GM18907 (cell line): Measurements from ENCODE around the gene ADGRL3.

Experiments
- ATAC-seq: cut with Tn5 transposase; IDR thresholded peaks from one replicate; pipeline ENCODE4 v1.9.1; 2021; ENCODE audit warnings: mild to moderate bottlenecking, moderate library complexity; ENCODE audit not compliant: unreplicated experiment

ADGRL3 gene

GRCh38 chr4:61770456-61770855 is 570.3 kb downstream of the ADGRL3 start:
- no peak for ATAC-seq

DNA sequence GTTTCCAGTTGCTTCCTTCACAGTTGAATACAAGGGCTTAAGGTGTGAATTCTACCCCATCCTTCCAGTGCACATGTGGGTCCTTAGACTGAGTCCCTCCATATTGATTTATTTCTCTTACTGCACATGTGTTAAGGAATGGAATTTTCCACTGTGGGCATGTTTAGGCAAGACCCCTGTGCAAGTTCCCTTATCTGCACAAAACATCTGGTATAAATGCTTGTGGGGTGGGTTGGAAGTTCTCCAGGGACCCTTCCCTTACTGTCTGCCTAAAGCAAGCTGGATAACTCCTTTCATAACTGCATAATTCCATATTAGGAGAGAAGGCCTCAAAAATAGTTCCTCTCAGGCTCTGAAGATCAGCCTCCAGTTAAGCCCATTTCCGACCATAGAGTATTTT is 570.9 kb downstream of the ADGRL3 start:
- no peak for ATAC-seq

GRCh38 chr4:61772126-61772525 is 572.0 kb downstream of the ADGRL3 start:
- ATAC-seq = no peak

- no peak for ATAC-seq
Measured at GRCh38 chr4:61773655-61774245, 573.6 kb downstream of the ADGRL3 start.

DNA sequence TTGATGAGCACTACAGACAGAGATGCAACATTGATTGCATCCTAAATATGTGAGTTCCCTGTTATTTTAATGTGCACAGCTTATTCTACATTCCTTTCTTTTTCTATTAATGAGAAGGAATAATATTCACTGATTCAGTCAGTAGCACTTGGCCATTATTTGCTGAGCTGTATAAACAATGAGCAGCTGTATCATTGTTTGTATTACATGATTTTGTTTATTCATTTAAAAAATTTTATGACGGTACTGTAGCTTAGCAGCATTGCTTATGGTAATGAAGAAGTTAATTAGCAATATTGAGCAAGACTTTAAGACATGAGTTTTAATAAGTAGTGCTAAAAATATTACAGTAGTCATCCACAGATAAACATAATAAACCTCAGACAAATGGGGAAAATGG is 582.0 kb downstream of the ADGRL3 start:
- no peak for ATAC-seq

GRCh38 chr4:61783050-61783449 is 582.9 kb downstream of the ADGRL3 start:
- ATAC-seq = peak; percentile 64

DNA sequence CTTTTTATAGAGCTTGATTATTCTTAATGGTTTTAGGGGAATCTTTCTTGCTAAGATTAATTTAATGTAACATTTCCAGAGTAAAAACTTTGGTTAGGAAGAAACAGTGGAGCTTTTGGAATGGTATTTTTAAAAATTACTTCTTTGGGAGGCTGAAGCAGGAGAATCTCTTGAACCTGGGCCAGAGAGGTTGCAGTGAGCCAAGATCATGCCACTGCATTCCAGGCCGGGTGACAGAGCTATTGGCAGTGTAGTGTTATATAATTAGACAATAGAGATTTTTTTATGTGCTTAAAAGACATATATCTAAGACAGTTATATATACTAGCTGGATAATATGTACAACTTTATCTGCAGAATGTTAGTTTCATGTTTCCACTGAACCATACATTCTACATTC is 585.6 kb downstream of the ADGRL3 start:
- ATAC-seq = no peak

- ATAC-seq = no peak
Measured at GRCh38 chr4:61786211-61786610, 586.1 kb downstream of the ADGRL3 start.

DNA sequence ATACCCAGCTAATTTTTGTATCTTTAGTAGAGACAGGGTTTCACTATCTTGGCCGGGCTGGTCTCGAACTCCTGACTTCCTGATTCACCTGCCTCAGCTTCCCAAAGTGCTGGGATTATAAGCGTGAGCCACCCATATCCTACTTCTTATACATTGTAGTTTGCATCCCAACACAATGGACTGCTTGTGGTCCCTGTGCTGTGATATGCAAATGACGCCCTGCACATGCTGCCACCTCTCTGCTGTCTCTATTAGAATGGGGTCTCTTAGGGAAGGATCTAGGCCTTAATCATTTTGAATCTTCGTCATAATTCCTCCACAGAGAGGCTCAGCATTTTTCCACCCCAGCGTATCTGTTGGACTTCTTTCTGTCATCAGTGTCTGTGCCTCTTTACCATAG is 595.9 kb downstream of the ADGRL3 start:
- ATAC-seq = no peak

- ATAC-seq = no peak
Measured at GRCh38 chr4:61799794-61800193, 599.7 kb downstream of the ADGRL3 start.

GRCh38 chr4:61805227-61805626 is 605.1 kb downstream of the ADGRL3 start:
- ATAC-seq = no peak

DNA sequence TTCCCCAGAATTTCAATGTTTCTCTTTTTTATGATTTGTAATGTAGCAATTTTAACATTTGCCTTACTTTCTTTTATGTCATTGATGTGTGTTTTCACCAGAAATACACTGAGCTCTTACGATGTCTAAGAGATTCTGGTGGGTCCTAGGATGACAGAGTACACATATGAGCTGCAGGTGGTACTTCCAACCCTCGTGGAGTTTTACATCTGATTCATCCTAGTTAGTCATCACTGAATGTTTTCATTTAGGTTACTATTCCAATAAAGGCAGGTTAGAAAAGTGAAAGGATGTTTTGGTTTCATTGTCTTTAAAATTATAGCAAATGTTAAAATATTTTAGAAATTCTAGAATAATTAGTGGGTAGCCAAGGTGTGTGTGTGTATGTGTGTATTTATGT is 605.9 kb downstream of the ADGRL3 start:
- no peak for ATAC-seq

GRCh38 chr4:61812171-61812570 is 612.0 kb downstream of the ADGRL3 start:
- ATAC-seq = no peak

GRCh38 chr4:61817071-61817470 is 616.9 kb downstream of the ADGRL3 start:
- ATAC-seq = no peak

GRCh38 chr4:61820136-61820535 is 620.0 kb downstream of the ADGRL3 start:
- no peak for ATAC-seq

DNA sequence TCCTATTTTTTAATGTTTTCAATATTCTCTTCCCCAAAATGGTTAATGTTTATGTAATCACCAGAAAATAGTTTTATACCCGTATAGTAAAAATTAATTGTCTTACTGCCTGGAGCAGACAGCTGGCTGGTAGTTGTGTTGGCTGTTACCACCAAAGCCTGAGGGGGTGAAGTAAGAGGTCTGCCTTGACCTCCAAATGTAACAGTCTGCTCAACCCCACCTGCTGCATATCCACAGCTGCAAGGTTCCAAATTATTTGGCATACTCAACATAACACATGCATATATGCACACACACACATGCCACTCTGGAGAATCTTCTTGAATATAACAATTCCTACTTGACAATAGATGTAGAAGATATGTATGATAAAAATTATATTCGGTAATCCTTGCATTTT is 624.3 kb downstream of the ADGRL3 start:
- ATAC-seq = no peak

DNA sequence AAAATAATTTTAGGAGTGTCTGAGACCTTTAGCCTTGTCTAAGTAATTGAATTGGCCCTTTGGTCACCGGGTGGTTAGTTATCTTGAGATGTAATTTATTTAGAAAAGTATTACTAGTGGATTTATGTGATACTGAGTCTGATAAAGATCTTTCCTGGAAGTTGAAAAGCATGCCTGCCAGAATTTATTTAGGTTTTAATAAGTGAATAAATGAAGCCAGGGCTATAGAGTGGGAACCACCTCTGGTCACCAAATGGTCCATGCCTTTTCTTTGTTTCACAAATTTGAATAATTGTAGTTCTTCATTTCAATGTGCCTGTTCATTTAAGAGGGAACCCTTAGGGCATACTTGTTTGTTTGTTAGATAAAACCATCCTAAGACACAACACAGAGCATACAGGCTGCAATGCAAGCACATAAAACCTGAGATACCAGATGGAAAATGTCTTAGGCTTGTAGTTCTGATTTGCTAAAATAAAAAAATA is 627.8 kb downstream of the ADGRL3 start:
- no peak for ATAC-seq

- ATAC-seq = no peak
Measured at GRCh38 chr4:61828960-61829359, 628.8 kb downstream of the ADGRL3 start.

GRCh38 chr4:61831987-61832386 is 631.9 kb downstream of the ADGRL3 start:
- ATAC-seq = no peak

GRCh38 chr4:61837395-61837794 is 637.3 kb downstream of the ADGRL3 start:
- no peak for ATAC-seq

DNA sequence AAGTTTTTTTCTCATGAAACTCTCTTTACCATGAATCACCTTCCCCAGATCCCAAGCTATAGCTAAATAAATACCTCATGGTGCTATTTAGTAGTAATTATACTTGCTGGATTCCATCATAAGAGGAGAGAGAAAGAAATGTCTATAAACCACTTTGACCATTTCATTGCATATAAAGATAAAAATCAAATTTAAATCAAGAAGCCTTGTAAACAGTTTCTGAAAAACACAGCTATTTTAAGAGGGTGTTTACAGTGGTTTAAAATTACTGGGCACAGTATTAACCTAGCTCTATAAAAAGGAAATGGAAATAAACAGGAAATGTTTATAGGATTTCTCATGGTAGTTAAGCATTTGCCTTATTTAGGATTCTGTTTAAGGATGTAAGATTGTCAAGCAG is 637.9 kb downstream of the ADGRL3 start:
- ATAC-seq = no peak

- ATAC-seq = no peak
Measured at GRCh38 chr4:61841714-61842113, 641.6 kb downstream of the ADGRL3 start.

GRCh38 chr4:61851126-61851525 is 651.0 kb downstream of the ADGRL3 start:
- no peak for ATAC-seq
